Gastrocnemius medialis (tissue), 4 donors: Measurements from ENCODE around the gene TMEM164. TPM values are rescaled to one million over a fixed set of nuclear protein-coding genes. Genes with fewer than 3 reads are reported as not detected.
"Not testable (repeated sequence)": the region's sequence is repeated elsewhere in the genome, so short reads cannot be mapped to it uniquely, and the experiment has no call there.

ENCODE experiments used
- ATAC-seq, 2 donors: fragments of 150-250 bp; one replicate each; pipeline ENCODE4 v1.9.1; 2016
- DNase-seq, 2 donors: peaks; one replicate each; pipeline ENCODE4 v3.0.0-alpha.2; 2019
- H3K27ac ChIP-seq, 4 donors: fragments of 200-600 bp; sonication (generic); 1 replicate in 1 of 4; 2 replicates in 3 of 4; pipeline ENCODE4 v1.5.1; 2016 to 2018; ENCODE audit warnings: mild to moderate bottlenecking in 2 of 4, moderate library complexity in 1 of 4
- H3K27me3 ChIP-seq, 3 donors: fragments of 200-600 bp; sonication (generic) in 2 of 3; 1 replicate in 1 of 3; 2 replicates in 2 of 3; pipeline versions ENCODE4 v1.5.1 to v1.6.0; 2016 to 2019; ENCODE audit warnings: mild to moderate bottlenecking in 1 of 3, moderate library complexity in 1 of 3
- H3K36me3 ChIP-seq, 2 donors: fragments of 200-600 bp; sonication (generic) in 1 of 2; one replicate each; pipeline ENCODE4 v1.5.1; 2017 to 2018
- H3K4me1 ChIP-seq, 2 donors: fragments of 200-600 bp; sonication (generic) in 1 of 2; one replicate each; pipeline ENCODE4 v1.5.1; 2016 to 2017; ENCODE audit warnings: mild to moderate bottlenecking in 2 of 2
- H3K4me3 ChIP-seq, 4 donors: fragments of 200-600 bp; sonication (generic) in 3 of 4; 1 replicate in 1 of 4; 2 replicates in 3 of 4; pipeline ENCODE4 v1.5.1; 2016 to 2019; ENCODE audit warnings: mild to moderate bottlenecking in 2 of 4
- H3K9me3 ChIP-seq, 3 donors: fragments of 200-600 bp; sonication (generic) in 2 of 3; 1 replicate in 1 of 3; 2 replicates in 2 of 3; pipeline ENCODE4 v1.5.1; 2016 to 2019
- CTCF ChIP-seq, 5 experiments: fragments of 450-650 bp in 3 of 5; fragments of 200-600 bp in 2 of 5; sonication (generic) in 2 of 5; IDR thresholded peaks in 4 of 5; conservative IDR thresholded peaks in 1 of 5; 1 replicate in 4 of 5; 2 replicates in 1 of 5; pipeline ENCODE4 v1.5.1; 2016 to 2019; ENCODE audit warnings: antibody characterized with exemption in 5 of 5, mild to moderate bottlenecking in 3 of 5, moderate library complexity in 3 of 5
- POLR2A ChIP-seq, 2 donors: fragments of 450-650 bp; IDR thresholded peaks; one replicate each; pipeline ENCODE4 v1.6.1; 2017; ENCODE audit warnings: antibody characterized with exemption in 2 of 2, mild to moderate bottlenecking in 2 of 2, moderate library complexity in 2 of 2
- in situ Hi-C, 4 donors: fragments of 200-750 bp; cut with MboI; loops; one replicate each; pipeline versions ENCODE4 v1.15.0 to v1.8.0; 2017; ENCODE audit warnings: low sequenced_read_pairs in 4 of 4
- intact Hi-C: fragments of 100-400 bp; cut with DNase I; formaldehyde crosslinking; loops from one replicate; pipeline ENCODE4 v1.15.1; 2023; ENCODE audit warnings: low total_unique reads
- total RNA-seq, 4 donors: library from RNA; depleted of rRNA; stranded (reverse); fragments of >200 nt; gene quantifications; one replicate each; pipeline versions ENCODE4 v1.1.0 to v1.2.3, GENCODE V29; 2016

Gene TMEM164
- total RNA-seq, 4 donors from 2014 or later, result 40.1 to 61.2 (median 47.3) TPM

GRCh38 chrX:109974906-109975655 lies 27.8 kb upstream of the TMEM164 start:
- no peak for TF ChIP-seq CTCF (IDR thresholded peaks at IDR 0.05 in 4 of 5, conservative IDR thresholded peaks at IDR 0.05 in 1 of 5)
- TF ChIP-seq POLR2A (IDR thresholded peaks at IDR 0.05), result no peak
- H3K9me3 ChIP-seq, result no peaks in the 10 kb centered on the region
- DNase-seq (no peak), ATAC-seq (no peak)
- no peak overlapping the region for H3K4me3 ChIP-seq
- H3K36me3 ChIP-seq, result no peaks in the 10 kb centered on the region
- H3K27me3 ChIP-seq, result no peaks in the 10 kb centered on the region
- H3K4me1 ChIP-seq, result no peaks in the 10 kb centered on the region
- H3K27ac ChIP-seq, result no peak overlapping the region
- in situ Hi-C loops, result no loop called here
- intact Hi-C loops, result no loop called here

- H3K4me3 ChIP-seq, in situ Hi-C loops, DNase-seq, H3K9me3 ChIP-seq, H3K27me3 ChIP-seq, ATAC-seq, H3K27ac ChIP-seq, intact Hi-C loops, H3K36me3 ChIP-seq, H3K4me1 ChIP-seq: not testable (repeated sequence)
These were observed 17.7 kb upstream of the TMEM164 start for GRCh38 chrX:109985210-109985609.

GRCh38 chrX:109987884-109988283 lies 15.0 kb upstream of the TMEM164 start:
- in situ Hi-C loops, result no loop called here
- TF ChIP-seq POLR2A (IDR thresholded peaks at IDR 0.05), result no peak
- TF ChIP-seq CTCF (IDR thresholded peaks at IDR 0.05 in 4 of 5, conservative IDR thresholded peaks at IDR 0.05 in 1 of 5), result no peak
- no peak for DNase-seq

GRCh38 chrX:109990582-109991276 lies 12.2 kb upstream of the TMEM164 start:
- intact Hi-C loops, result no loop called here
- in situ Hi-C loops, result no loop called here
- Histone ChIP-seq H3K9me3 (no peaks in the 10 kb centered on the region), H3K36me3 (no peaks in the 10 kb centered on the region), H3K4me1 (peaks cover 0 to 4% of the 10 kb centered on the region in 2 donors), H3K4me3 (no peak overlapping the region), H3K27ac (no peak overlapping the region), H3K27me3 (no peaks in the 10 kb centered on the region)
- no peak for DNase-seq
- ATAC-seq, result no peak
- TF ChIP-seq CTCF (IDR thresholded peaks at IDR 0.05 in 4 of 5, conservative IDR thresholded peaks at IDR 0.05 in 1 of 5), result no peak
- TF ChIP-seq POLR2A (IDR thresholded peaks at IDR 0.05), result no peak

More at GRCh38 chrX:109987884-109988283, 15.0 kb upstream of the TMEM164 start:
- Histone ChIP-seq H3K27me3 (no peaks in the 10 kb centered on the region), H3K36me3 (no peaks in the 10 kb centered on the region), H3K4me1 (peaks cover 0 to 4% of the 10 kb centered on the region in 2 donors), H3K4me3 (no peak overlapping the region), H3K9me3 (no peaks in the 10 kb centered on the region), H3K27ac (no peak overlapping the region)
- ATAC-seq, result no peak
- intact Hi-C loops, result no loop called here

GRCh38 chrX:109992203-109992602 lies 10.7 kb upstream of the TMEM164 start:
- ATAC-seq (peak; percentile 73 to 94), DNase-seq (peak in 1 of 2 donors; percentile 60)
- TF ChIP-seq POLR2A (IDR thresholded peaks at IDR 0.05) (no peak), CTCF (IDR thresholded peaks at IDR 0.05 in 4 of 5, conservative IDR thresholded peaks at IDR 0.05 in 1 of 5) (no peak)
- in situ Hi-C loops, result no loop called here
- no peaks in the 10 kb centered on the region for H3K27me3 ChIP-seq
- peaks cover 0 to 4% of the 10 kb centered on the region in 2 donors for H3K4me1 ChIP-seq
- H3K36me3 ChIP-seq, result no peaks in the 10 kb centered on the region
- peak overlapping the region in 3 of 4 donors; percentile 28 to 46 (median 40) for H3K27ac ChIP-seq
- intact Hi-C loops, result no loop called here
- no peaks in the 10 kb centered on the region for H3K9me3 ChIP-seq
- H3K4me3 ChIP-seq, result no peak overlapping the region
